Ishikawa (cell line): Measurements from ENCODE around the gene GNPDA1.

ENCODE experiments used
- CEBPB ChIP-seq: IDR thresholded peaks from 2 replicates; pipeline ENCODE4 v1.6.1; 2012
- CREB1 ChIP-seq: IDR thresholded peaks from 2 replicates; pipeline ENCODE4 v1.6.1; 2012; ENCODE audit warnings: low read depth
- EGR1 ChIP-seq: IDR thresholded peaks from 2 replicates; pipeline ENCODE4 v1.6.1; 2012
- EP300 ChIP-seq: IDR thresholded peaks from 2 replicates; pipeline ENCODE4 v1.6.1; 2012; ENCODE audit warnings: borderline replicate concordance
- FOXM1 ChIP-seq: IDR thresholded peaks from 2 replicates; pipeline ENCODE4 v1.6.1; 2012; ENCODE audit warnings: low read depth, borderline replicate concordance
- MAX ChIP-seq: IDR thresholded peaks from 2 replicates; pipeline ENCODE4 v1.6.1; 2012
- NFIC ChIP-seq: IDR thresholded peaks from 2 replicates; pipeline ENCODE4 v1.6.1; 2012
- RAD21 ChIP-seq: IDR thresholded peaks from 2 replicates; pipeline ENCODE4 v1.6.1; 2012; ENCODE audit warnings: low read depth
- REST ChIP-seq: IDR thresholded peaks from 2 replicates; pipeline ENCODE4 v1.6.1; 2012; ENCODE audit warnings: low read depth, mild to moderate bottlenecking
- TAF1 ChIP-seq: IDR thresholded peaks from 2 replicates; pipeline ENCODE4 v1.6.1; 2012; ENCODE audit warnings: low read depth, mild to moderate bottlenecking
- TCF12 ChIP-seq: IDR thresholded peaks from 2 replicates; pipeline ENCODE4 v1.6.1; 2012; ENCODE audit warnings: low read depth
- TEAD4 ChIP-seq: IDR thresholded peaks from 2 replicates; pipeline ENCODE4 v1.6.1; 2012
- USF1 ChIP-seq: IDR thresholded peaks from 2 replicates; pipeline ENCODE4 v1.6.1; 2012
- YY1 ChIP-seq: IDR thresholded peaks from 2 replicates; pipeline ENCODE4 v1.6.1; 2012; ENCODE audit warnings: low read depth
- ZBTB7A ChIP-seq: IDR thresholded peaks from 2 replicates; pipeline ENCODE4 v1.6.1; 2012; ENCODE audit warnings: low read depth

Gene GNPDA1

GRCh38 chr5:142006363-142007236, 6.2 kb downstream of the GNPDA1 start:
- TF ChIP-seq USF1: no peak
- TF ChIP-seq NFIC: no peak
- TF ChIP-seq FOXM1: no peak

- TF ChIP-seq CREB1 (no peak), TAF1 (no peak), MAX (no peak), USF1 (no peak), FOXM1 (no peak), RAD21 (no peak), TEAD4 (no peak), YY1 (no peak), CEBPB (no peak), ZBTB7A (no peak), EGR1 (no peak), REST (no peak), EP300 (no peak), TCF12 (no peak), NFIC (no peak)
Observed at GRCh38 chr5:142003266-142003800, 9.5 kb downstream of the GNPDA1 start.

GRCh38 chr5:142000704-142001484, 11.9 kb downstream of the GNPDA1 start:
- TF ChIP-seq CREB1 (no peak), EP300 (no peak), REST (no peak), CEBPB (no peak), MAX (no peak), TCF12 (no peak), TEAD4 (no peak), FOXM1 (no peak), RAD21 (no peak), EGR1 (no peak), ZBTB7A (no peak), YY1 (no peak), NFIC (no peak), TAF1 (no peak), USF1 (no peak)

- TF ChIP-seq TEAD4: no peak
- TF ChIP-seq NFIC: no peak
- no peak for TF ChIP-seq TAF1
- TF ChIP-seq YY1: no peak
- no peak for TF ChIP-seq EGR1
- no peak for TF ChIP-seq CEBPB
- no peak for TF ChIP-seq RAD21
- no peak for TF ChIP-seq FOXM1
- no peak for TF ChIP-seq MAX
- TF ChIP-seq USF1: no peak
- TF ChIP-seq ZBTB7A: no peak
- no peak for TF ChIP-seq REST
- TF ChIP-seq EP300: no peak
- no peak for TF ChIP-seq CREB1
- no peak for TF ChIP-seq TCF12
Observed at GRCh38 chr5:142000173-142000572, 12.7 kb downstream of the GNPDA1 start.
